ENCODE data around the gene GTF2E1.

GTF2E1 gene

GRCh38 chr3:120831066-120831465 lies 88.5 kb downstream of the GTF2E1 start:
- Histone ChIP-seq H3K27ac (ENCODE audit: low read depth, low read length) (peak overlapping the region; percentile 35), H3K9me3 (ENCODE audit: control insufficient read depth, insufficient read depth, low read length) (no peaks in the 10 kb centered on the region), H3K27me3 (ENCODE audit: control insufficient read depth, insufficient read depth, low read length) (peaks cover 38% of the 10 kb centered on the region), H3K4me1 (ENCODE audit: control insufficient read depth, insufficient read depth, low read length) (peaks cover 14% of the 10 kb centered on the region), H3K9ac (ENCODE audit: low read depth, low read length) (no peak overlapping the region), H3K4me3 (ENCODE audit: low read depth, low read length) (no peak overlapping the region), H3K36me3 (ENCODE audit: control insufficient read depth, insufficient read depth, low read length) (no peaks in the 10 kb centered on the region)
